ENCODE measurements around the gene C17orf50. TPM values are rescaled to one million over a fixed set of nuclear protein-coding genes. Genes with fewer than 3 reads are reported as not detected.

C17orf50 gene
- total RNA-seq, 1 donor from 2014 or later, result not detected

DNA sequence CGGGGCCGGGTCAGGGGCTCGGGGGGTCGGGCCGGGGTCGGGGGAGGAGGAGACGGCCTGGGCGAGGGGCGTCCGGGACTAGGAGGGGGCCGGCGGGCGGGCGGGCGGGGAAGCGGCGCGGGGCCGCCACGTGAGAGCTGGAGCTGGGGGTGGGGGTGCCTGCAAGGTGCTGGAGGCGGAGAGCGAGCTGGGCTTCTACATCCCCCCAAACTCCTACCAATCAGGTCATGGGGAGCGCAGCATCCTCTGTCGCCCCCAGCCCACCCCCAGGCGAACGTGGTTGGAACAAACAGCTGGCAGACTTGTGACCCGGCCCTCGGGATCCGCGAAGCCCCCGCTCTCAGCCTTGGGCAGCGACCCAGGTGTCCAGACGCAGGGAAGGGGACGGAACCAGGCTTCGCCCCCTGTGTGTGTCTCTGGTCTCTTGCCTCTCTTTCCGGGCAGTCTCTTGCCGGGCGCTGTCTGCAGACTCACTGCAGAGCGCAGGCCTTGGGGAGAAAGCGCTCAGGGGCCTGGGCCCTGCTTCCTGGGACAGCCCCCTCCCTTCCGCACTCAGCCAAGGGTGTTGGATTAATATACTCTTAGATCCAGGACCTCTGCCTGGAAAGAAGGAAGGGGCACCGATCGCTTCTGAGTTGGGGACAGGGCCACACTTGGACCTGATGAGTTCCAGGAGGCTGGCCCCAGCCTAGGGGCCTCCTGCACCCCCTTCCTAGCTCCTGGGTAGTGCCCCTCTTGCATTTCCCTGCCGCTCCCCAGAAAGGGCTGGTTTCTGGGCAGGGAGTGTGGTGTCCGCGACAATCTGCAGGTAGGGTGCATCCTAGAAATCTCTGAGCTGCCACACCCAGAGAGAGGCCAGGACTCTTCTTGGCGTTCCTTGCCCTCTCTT is 28.5 kb upstream of the C17orf50 start:
- intact Hi-C loops (cut with DNase I), result no loop called here
- no peak for DNase-seq (ENCODE audit: low spot score)
- peak; percentile 39 for ATAC-seq

DNA sequence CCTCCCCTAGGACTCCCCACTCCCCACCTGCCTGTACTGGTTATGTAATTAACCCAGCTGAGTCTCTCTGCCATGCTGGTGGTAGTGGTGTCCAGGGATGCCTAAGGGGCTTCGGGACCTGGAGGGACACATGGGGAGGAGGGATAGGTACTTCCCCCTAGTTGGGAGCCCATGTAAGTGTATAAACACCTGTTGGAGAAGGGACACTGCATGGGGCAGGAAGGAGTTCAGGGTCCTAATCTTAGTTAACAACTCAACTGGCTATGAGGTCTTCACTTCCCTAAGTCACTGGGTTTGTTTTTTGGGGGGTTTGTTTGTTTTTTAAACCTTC is 27.9 kb upstream of the C17orf50 start:
- DNase-seq (ENCODE audit: low spot score), result no peak
- no peak for ATAC-seq
- intact Hi-C loops (cut with DNase I), result no loop called here

DNA sequence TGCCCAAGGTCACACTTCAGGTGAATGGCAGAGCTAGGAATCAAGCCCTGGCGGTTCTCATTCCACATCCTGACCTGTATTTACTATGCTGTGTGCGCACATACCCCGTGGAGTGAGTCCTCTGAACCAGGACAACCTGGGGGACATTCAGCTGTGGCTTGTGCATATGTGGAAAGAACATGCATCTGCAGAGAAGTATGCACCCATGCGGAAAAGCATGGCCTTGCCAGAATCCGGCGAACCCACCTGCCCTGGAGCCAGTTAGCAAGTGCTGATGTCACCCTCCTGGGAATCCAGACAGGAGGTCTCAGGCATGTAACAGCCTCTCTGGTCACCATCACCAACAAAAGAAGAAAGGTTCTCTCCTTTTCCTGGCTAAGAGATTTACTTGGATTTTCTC is 27.3 kb upstream of the C17orf50 start:
- intact Hi-C loops (cut with DNase I), result no loop called here
- ATAC-seq (no peak), DNase-seq (ENCODE audit: low spot score) (no peak)

DNA sequence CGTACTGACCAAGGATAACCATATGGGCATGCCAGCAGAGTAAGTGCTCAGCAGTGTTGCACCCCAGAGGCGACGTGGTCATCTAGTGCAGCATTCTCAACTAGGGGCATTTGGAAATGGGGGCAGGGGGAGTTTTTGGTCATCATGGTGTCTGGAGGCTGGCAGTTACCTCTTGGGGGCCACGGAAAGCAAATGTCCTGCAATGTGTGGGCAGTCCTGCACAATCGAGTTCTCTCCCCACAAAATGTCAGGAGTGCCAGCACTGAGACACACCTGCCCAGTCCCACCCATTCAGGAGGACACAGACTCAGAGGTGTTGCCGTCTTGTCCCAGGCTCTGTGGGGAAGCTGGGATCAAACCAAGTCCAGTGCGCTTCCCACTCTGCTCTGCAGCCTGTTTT is 26.3 kb upstream of the C17orf50 start:
- no peak for DNase-seq (ENCODE audit: low spot score)
- no peak for ATAC-seq
- intact Hi-C loops (cut with DNase I), result no loop called here

- intact Hi-C loops (cut with DNase I), result no loop called here
- no peak for ATAC-seq
- DNase-seq (ENCODE audit: low spot score), result no peak
Measured at GRCh38 chr17:35735036-35735805, 25.5 kb upstream of the C17orf50 start.

DNA sequence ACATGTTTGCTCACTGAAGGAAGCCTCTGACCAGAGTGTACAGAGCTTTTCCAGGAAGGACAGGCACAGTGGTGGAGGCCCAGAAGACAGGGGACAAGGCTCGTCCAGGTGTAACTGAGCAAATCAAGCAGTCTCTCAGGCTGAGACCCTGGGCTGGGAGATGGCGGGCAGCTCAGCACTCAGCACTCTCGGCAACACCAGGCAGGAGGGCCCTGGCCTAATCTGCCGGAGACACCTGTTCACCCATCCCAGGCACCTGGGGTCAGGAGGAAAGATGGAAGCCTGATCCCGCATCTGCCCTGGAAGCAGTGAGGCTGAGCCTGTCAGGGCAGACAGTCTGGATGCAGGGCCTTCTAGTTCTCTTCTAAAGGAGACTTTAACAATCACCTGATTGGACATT is 24.5 kb upstream of the C17orf50 start:
- intact Hi-C loops (cut with DNase I), result no loop called here
- DNase-seq (ENCODE audit: low spot score) (no peak), ATAC-seq (no peak)

DNA sequence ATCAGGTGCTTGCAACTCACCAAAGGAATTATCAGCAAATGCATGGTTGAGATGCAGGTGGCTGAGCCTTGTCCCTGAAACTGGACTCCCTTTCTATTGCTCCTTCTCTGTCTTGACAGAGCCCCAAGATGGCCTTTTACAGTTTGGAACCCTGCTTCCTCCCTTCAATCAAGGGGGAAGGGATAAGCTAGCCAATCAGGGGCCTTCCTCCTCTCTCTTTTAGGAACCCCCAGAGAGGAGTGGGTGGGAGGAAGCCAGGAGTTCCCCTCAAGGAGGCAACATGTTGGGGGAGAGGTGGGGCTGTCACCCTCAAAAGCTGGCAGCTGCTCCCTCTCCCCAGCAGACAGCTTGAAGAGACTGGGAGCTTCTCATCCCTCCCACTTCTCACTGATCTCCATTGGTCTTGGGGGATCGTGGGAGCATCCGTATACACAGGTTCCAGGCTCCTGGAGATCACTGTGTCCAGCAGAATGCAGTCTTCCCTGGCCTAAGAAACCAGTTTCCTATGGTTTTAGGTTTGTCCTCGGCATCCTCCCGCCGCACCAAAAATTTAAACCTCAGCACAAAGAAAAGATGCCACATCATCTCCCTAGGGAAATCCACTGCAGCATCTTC is 22.1 kb upstream of the C17orf50 start:
- DNase-seq (ENCODE audit: low spot score), result peak; percentile 25
- intact Hi-C loops (cut with DNase I), result no loop called here
- no peak for ATAC-seq

DNA sequence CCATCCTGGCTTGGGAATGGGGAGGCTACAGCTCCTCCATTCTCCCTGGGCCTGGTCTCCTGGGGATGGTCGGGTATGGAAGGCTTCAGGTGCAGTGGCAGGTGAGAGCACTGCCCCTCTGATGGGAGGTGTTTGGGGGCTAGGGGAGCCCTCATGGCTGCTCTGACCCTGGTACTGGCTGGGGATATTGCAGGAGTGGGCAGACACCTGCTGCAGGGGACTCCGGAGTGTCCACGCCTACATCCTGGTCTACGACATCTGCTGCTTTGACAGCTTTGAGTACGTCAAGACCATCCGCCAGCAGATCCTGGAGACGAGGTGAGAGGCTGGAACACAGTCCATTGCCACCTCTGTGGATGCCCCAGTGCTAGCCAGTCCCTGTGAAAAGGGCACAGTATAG is 20.5 kb upstream of the C17orf50 start:
- DNase-seq (ENCODE audit: low spot score) (no peak), ATAC-seq (no peak)
- intact Hi-C loops (cut with DNase I), result loop anchor here (10.0 kb wide), 1 partner anchor 125 kb away; no protein-coding TSS in a partner anchor

GRCh38 chr17:35740997-35741931 is 19.4 kb upstream of the C17orf50 start:
- DNase-seq (ENCODE audit: low spot score), result no peak
- intact Hi-C loops (cut with DNase I), result loop anchor here (10.0 kb wide), 1 partner anchor 126 kb away; no protein-coding TSS in a partner anchor
- ATAC-seq, result peak; percentile 31

GRCh38 chr17:35742496-35742895 is 18.2 kb upstream of the C17orf50 start:
- ATAC-seq (no peak), DNase-seq (ENCODE audit: low spot score) (no peak)
- intact Hi-C loops (cut with DNase I), result loop anchor here (10.0 kb wide), 1 partner anchor 128 kb away; no protein-coding TSS in a partner anchor

DNA sequence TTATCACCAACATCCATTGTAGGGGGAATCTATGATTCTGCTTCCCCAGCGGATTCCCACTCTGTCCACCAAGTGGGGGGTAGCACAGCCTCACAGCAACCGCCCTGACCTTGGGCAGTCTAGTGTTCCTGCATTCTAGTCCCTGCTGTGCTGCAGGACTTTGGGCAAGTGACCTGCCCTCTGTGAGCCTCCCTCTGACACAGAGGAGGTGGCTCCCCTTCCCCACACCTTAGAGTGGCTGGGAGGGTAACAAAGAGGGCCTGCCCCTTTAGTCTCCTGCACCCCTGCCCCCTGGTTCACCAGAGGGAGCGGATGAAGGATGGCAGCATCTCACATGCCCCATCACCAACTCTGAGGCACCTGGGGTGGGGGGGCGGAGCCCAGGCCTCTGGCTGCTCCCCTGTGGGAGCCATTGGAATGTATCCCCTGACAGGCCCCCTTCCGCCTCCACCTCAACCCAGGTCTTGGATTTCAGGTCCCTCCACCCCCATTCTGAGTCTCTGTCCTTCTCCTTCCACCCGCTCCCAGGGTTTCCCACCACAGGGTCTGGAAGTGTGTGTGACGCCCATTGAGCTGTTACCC is 17.7 kb upstream of the C17orf50 start:
- DNase-seq (ENCODE audit: low spot score) (no peak), ATAC-seq (no peak)
- intact Hi-C loops (cut with DNase I), result loop anchor here (10.0 kb wide), 1 partner anchor 128 kb away; no protein-coding TSS in a partner anchor

GRCh38 chr17:35743626-35744328 is 16.9 kb upstream of the C17orf50 start:
- intact Hi-C loops (cut with DNase I), result loop anchor here (10.0 kb wide), 1 partner anchor 129 kb away; no protein-coding TSS in a partner anchor
- DNase-seq (ENCODE audit: low spot score), result no peak
- ATAC-seq, result no peak

- DNase-seq (ENCODE audit: low spot score) (no peak), ATAC-seq (no peak)
- intact Hi-C loops (cut with DNase I), result loop anchor here (10.0 kb wide), 1 partner anchor 130 kb away; no protein-coding TSS in a partner anchor
Measured at GRCh38 chr17:35744830-35745229, 15.9 kb upstream of the C17orf50 start.

DNA sequence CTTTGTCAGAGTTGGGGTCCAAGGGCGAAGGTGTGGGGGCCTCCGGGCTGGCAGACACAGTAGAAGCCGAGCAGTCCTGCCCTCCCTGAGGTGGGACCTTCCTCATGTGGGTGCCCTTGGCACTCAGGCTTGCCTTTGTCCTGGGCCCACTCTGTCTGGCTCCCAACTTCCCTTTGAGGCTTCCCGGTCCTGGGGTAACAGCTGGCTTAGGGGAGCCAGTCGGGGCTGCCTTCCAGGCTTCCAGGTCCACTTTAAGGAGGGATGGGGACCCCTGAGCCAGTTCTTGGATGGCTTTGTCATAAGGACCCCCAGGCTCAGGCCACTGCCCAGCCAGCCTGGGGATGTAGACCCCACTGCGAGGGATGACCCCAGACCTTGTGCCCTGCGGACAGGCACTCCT is 15.4 kb upstream of the C17orf50 start:
- no peak for DNase-seq (ENCODE audit: low spot score)
- intact Hi-C loops (cut with DNase I), result loop anchor here (10.0 kb wide), 1 partner anchor 130 kb away; no protein-coding TSS in a partner anchor

GRCh38 chr17:35745749-35746320 is 14.9 kb upstream of the C17orf50 start:
- intact Hi-C loops (cut with DNase I), result loop anchor here (10.0 kb wide), 1 partner anchor 131 kb away; no protein-coding TSS in a partner anchor
- no peak for DNase-seq (ENCODE audit: low spot score)
- ATAC-seq, result no peak

More for the DNA sequence above, 15.4 kb upstream of the C17orf50 start:
- no peak for ATAC-seq

DNA sequence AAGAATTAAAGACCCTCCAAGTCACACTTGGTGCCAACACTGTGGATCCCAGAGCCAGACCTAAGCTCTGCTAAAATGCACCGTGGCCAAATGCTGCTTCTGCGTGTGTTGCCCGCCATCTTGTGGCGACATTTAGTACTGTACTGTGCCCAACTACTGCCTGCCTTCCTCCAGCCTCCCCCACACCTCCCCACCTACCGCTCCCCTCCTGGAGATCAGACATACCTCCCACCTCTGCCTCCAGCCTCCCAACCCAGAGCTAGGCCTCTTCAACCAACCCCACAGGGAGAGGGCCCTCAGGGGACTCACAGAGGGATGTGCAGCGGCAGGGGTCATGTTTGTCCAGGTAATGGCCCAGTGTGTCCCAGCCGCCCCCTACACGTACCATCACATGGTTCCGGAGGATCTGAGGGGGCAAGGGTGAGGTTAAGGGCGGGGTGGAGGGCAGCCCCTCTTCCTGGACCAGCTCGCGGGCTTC is 13.1 kb upstream of the C17orf50 start:
- ATAC-seq (peak; percentile 84), DNase-seq (ENCODE audit: low spot score) (peak; percentile 88)
- intact Hi-C loops (cut with DNase I), result loop anchor here (10.0 kb wide), 1 partner anchor 133 kb away; no protein-coding TSS in a partner anchor

Measured in sciatic nerve (tissue), 2 donors.